Calu3 (cell line): ENCODE measurements around the gene VPS13C. TPM values are rescaled to one million over a fixed set of nuclear protein-coding genes. Genes with fewer than 3 reads are reported as not detected.

Source experiments
- BruUV-seq: library from RNA; stranded (reverse); fragments of 400-500 nt; replicated peaks from 2 replicates; lab custom pipeline; 2021; lab: Mats Ljungman, UMichigan
- CTCF ChIA-PET: fragments of 300-600 bp; sonication (Branson Sonifier 250); formaldehyde crosslinking; loops from one replicate; lab custom pipeline; 2022; ENCODE audit warnings: antibody characterized with exemption; lab: Charles Lee
- DNase-seq: peaks from one replicate; pipeline ENCODE4 v3.0.0; 2022
- H3K27ac Mint-ChIP-seq: one replicate; pipeline ENCODE4 v1.8.0; 2022; ENCODE audit warnings: mixed read lengths; ENCODE audit not compliant: unreplicated experiment
- H3K27me3 Mint-ChIP-seq: one replicate; pipeline ENCODE4 v1.8.0; 2022; ENCODE audit warnings: mixed read lengths; ENCODE audit not compliant: unreplicated experiment
- H3K36me3 Mint-ChIP-seq: one replicate; pipeline ENCODE4 v1.8.0; 2022; ENCODE audit warnings: mild to moderate bottlenecking, moderate library complexity, mixed read lengths; ENCODE audit not compliant: insufficient read depth, unreplicated experiment
- H3K4me1 Mint-ChIP-seq: one replicate; pipeline ENCODE4 v1.8.0; 2022; ENCODE audit warnings: mild to moderate bottlenecking, low read depth, mixed read lengths; ENCODE audit not compliant: unreplicated experiment
- H3K4me3 Mint-ChIP-seq: one replicate; pipeline ENCODE4 v1.8.0; 2022; ENCODE audit warnings: mild to moderate bottlenecking, low read depth, moderate library complexity, mixed read lengths; ENCODE audit not compliant: unreplicated experiment
- H3K9me3 Mint-ChIP-seq: one replicate; pipeline ENCODE4 v1.8.0; 2022; ENCODE audit warnings: low read depth, mixed read lengths; ENCODE audit not compliant: unreplicated experiment
- CTCF ChIP-seq: fragments of 200-600 bp; IDR thresholded peaks from one replicate; pipeline ENCODE4 v1.8.0; 2022; ENCODE audit warnings: antibody characterized with exemption; ENCODE audit not compliant: unreplicated experiment
- intact Hi-C: fragments of 100-400 bp; cut with micrococcal nuclease; formaldehyde crosslinking; loops from one replicate; pipeline ENCODE4 v1.10.0; 2022; ENCODE audit not compliant: unreplicated experiment
- total RNA-seq: library from RNA; stranded (reverse); gene quantifications from 2 replicates; pipeline ENCODE4 v1.2.3, GENCODE V29; 2022

Gene VPS13C
- total RNA-seq, 1 experiment from 2014 or later: 99.9 TPM

- H3K4me3 Mint-ChIP-seq: no peak overlapping the region
- CTCF ChIA-PET: interaction anchor here (0.5 to 2.4 kb wide), 28 partner anchors 11 to 1249 kb away, joined by 3 to 22 read pairs (median 4); no protein-coding TSS in a partner anchor
- intact Hi-C loops: loop anchor here (2.0 to 10.0 kb wide), 3 partner anchors 639 to 1247 kb away; no protein-coding TSS in a partner anchor
- H3K9me3 Mint-ChIP-seq: no peaks in the 10 kb centered on the region
- peak; percentile 90 for DNase-seq
- no TSS peak for BruUV-seq
- peaks cover 1% of the 10 kb centered on the region for H3K4me1 Mint-ChIP-seq
- peaks cover 64% of the 10 kb centered on the region for H3K27me3 Mint-ChIP-seq
- H3K36me3 Mint-ChIP-seq: no peaks in the 10 kb centered on the region
- peak; percentile 95 for TF ChIP-seq CTCF
- H3K27ac Mint-ChIP-seq: no peak overlapping the region
Observed at GRCh38 chr15:61834076-61834697, 226.1 kb downstream of the VPS13C start.

GRCh38 chr15:61832223-61832622 lies 228.0 kb downstream of the VPS13C start:
- TF ChIP-seq CTCF: no peak
- Mint-ChIP-seq H3K36me3 (no peaks in the 10 kb centered on the region), H3K27me3 (peaks cover 74% of the 10 kb centered on the region), H3K4me3 (no peak overlapping the region), H3K27ac (no peak overlapping the region), H3K4me1 (no peaks in the 10 kb centered on the region), H3K9me3 (no peaks in the 10 kb centered on the region)
- CTCF ChIA-PET: no interaction called here
- no peak for DNase-seq
- no TSS peak for BruUV-seq
- intact Hi-C loops: loop anchor here (5.0 to 10.0 kb wide), 2 partner anchors 637 to 1245 kb away; no protein-coding TSS in a partner anchor

DNA sequence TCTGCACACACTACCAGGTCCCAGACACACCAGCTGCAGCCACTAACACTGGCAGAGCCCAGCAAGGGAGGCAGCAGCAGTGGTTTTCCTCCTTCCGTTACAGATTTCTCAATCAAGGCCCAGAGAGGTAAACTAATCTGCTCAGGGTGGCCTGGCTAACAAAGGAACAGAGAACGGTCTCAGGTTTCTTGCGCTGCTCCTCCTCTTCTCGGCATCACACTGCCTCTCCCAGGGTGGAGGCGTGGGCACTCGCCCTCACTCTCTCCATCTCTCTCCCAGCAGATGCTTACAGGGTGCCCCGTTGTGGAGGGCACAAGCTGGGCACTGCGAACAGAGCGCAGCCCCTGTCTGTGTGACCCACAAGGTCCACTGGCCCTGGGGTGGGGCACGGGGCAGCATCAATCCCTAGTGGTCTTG lies 228.7 kb downstream of the VPS13C start:
- Mint-ChIP-seq H3K9me3 (no peaks in the 10 kb centered on the region), H3K36me3 (no peaks in the 10 kb centered on the region), H3K4me1 (no peaks in the 10 kb centered on the region), H3K27me3 (peaks cover 74% of the 10 kb centered on the region), H3K27ac (no peak overlapping the region), H3K4me3 (no peak overlapping the region)
- no peak for TF ChIP-seq CTCF
- intact Hi-C loops: loop anchor here (5.0 to 10.0 kb wide), 2 partner anchors 637 to 1244 kb away; no protein-coding TSS in a partner anchor
- DNase-seq: no peak
- BruUV-seq: no TSS peak
- CTCF ChIA-PET: no interaction called here

DNA sequence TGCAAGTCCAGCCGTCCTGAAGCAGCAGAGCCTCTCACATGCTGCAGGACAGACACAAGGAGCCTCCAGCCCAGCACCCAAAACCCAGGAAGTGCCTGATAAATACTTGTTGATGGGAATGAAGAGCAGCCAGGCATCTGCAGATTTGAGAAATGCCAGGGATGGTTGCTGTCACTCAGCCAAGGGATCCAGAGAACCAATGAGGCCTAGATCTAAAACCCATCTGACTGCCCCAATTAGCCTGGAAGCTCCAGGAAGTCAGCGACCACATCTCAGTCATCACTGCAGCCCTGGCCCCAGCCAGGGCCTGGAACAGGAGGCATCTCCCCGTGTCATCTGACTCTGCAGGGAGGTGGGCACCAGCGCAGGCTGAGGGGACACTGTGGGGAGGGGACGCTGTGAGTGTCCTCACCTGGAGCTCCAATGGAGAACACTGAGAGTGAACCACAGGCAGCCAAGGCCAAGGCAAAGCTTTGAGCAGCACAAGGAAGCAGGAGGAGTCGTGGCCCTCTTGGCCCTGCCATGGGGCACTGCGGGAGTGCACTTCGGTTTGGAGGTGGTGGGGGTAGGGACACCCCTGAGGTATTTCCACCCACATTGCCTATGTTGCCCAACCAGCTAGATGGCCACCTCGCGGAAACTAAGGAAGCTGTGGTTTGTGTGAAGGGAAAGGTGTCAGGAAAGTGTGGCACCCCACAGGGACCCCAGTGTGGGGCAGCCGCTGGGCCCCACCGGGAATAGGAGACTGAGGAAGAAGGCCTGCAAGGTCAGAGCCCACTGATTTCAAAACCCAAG lies 229.5 kb downstream of the VPS13C start:
- peaks cover 78% of the 10 kb centered on the region for H3K27me3 Mint-ChIP-seq
- CTCF ChIA-PET: no interaction called here
- no peak for TF ChIP-seq CTCF
- no peak overlapping the region for H3K4me3 Mint-ChIP-seq
- no peak overlapping the region for H3K27ac Mint-ChIP-seq
- BruUV-seq: no TSS peak
- no peak for DNase-seq
- no peaks in the 10 kb centered on the region for H3K4me1 Mint-ChIP-seq
- no peaks in the 10 kb centered on the region for H3K36me3 Mint-ChIP-seq
- H3K9me3 Mint-ChIP-seq: no peaks in the 10 kb centered on the region
- intact Hi-C loops: loop anchor here (5.0 to 10.0 kb wide), 2 partner anchors 636 to 1243 kb away; no protein-coding TSS in a partner anchor
